Endothelial cell of umbilical vein (primary cell): ENCODE results near the gene RNLS.

Source experiments
- CTCF ChIP-seq, 2 donors: IDR thresholded peaks; 1 replicate in 1 of 2; 2 replicates in 1 of 2; pipeline ENCODE4 v1.5.1; 2011; ENCODE audit warnings: low read length in 2 of 2, mild to moderate bottlenecking in 2 of 2, moderate library complexity in 2 of 2, control low read depth in 1 of 2, inconsistent platforms in 1 of 2, low read depth in 1 of 2; ENCODE audit not compliant: insufficient read depth in 1 of 2; ENCODE audit errors: extremely low read depth in 1 of 2
- EZH2 ChIP-seq: IDR thresholded peaks from 2 replicates; pipeline ENCODE4 v1.6.1; 2012; ENCODE audit warnings: borderline replicate concordance, low read depth, mild to moderate bottlenecking, moderate library complexity, low read length, inconsistent platforms; ENCODE audit not compliant: severe bottlenecking
- JUN ChIP-seq: IDR thresholded peaks from 2 replicates; pipeline ENCODE4 v1.6.1; 2011; ENCODE audit warnings: borderline replicate concordance, low read depth; ENCODE audit not compliant: insufficient read length, insufficient read depth
- POLR2A ChIP-seq: IDR thresholded peaks from 2 replicates; pipeline ENCODE4 v1.6.1; 2012; ENCODE audit warnings: low read depth, mild to moderate bottlenecking, control low read depth, low read length
- POLR2AphosphoS5 ChIP-seq: IDR thresholded peaks from 2 replicates; pipeline ENCODE4 v1.6.1; 2012; ENCODE audit warnings: low read depth, mild to moderate bottlenecking, control low read depth, low read length, moderate library complexity; ENCODE audit not compliant: insufficient read depth

- TF ChIP-seq CTCF (IDR thresholded peaks at IDR 0.05; ENCODE audit: extremely low read depth in 1 of 2, insufficient read depth in 1 of 2, low read depth in 1 of 2, low read length in 2 of 2) (no peak), POLR2AphosphoS5 (no peak), POLR2A (no peak), EZH2 (no peak), JUN (no peak)
Observed at GRCh38 chr10:88395677-88396076, 187.4 kb downstream of the RNLS start.
